Measurements from ENCODE around the gene SLC44A4.

SLC44A4 gene

GRCh38 chr6:31900917-31901414 lies 22.2 kb upstream of the SLC44A4 start:
- TF ChIP-seq CTCF (IDR thresholded peaks at IDR 0.05; ENCODE audit: low read depth, low read length, missing control alignments): no peak
- peak overlapping the region; percentile 50 for H3K4me3 ChIP-seq (replicated peaks; ENCODE audit: low read depth, low read length)
- DNase-seq (ENCODE audit: extremely low read depth, low read depth): no peak

- no peak for DNase-seq (ENCODE audit: extremely low read depth, low read depth)
- no peak overlapping the region for H3K4me3 ChIP-seq (replicated peaks; ENCODE audit: low read depth, low read length)
- no peak for TF ChIP-seq CTCF (IDR thresholded peaks at IDR 0.05; ENCODE audit: low read depth, low read length, missing control alignments)
Observed at GRCh38 chr6:31899882-31900722, 21.3 kb upstream of the SLC44A4 start.

- H3K4me3 ChIP-seq (replicated peaks; ENCODE audit: low read depth, low read length): peak overlapping the region; percentile 65; the same call in 1 of the 2 replicates
- no peak for DNase-seq (ENCODE audit: extremely low read depth, low read depth)
- no peak for TF ChIP-seq CTCF (IDR thresholded peaks at IDR 0.05; ENCODE audit: low read depth, low read length, missing control alignments)
Observed at GRCh38 chr6:31899215-31899614, 20.4 kb upstream of the SLC44A4 start.

DNA sequence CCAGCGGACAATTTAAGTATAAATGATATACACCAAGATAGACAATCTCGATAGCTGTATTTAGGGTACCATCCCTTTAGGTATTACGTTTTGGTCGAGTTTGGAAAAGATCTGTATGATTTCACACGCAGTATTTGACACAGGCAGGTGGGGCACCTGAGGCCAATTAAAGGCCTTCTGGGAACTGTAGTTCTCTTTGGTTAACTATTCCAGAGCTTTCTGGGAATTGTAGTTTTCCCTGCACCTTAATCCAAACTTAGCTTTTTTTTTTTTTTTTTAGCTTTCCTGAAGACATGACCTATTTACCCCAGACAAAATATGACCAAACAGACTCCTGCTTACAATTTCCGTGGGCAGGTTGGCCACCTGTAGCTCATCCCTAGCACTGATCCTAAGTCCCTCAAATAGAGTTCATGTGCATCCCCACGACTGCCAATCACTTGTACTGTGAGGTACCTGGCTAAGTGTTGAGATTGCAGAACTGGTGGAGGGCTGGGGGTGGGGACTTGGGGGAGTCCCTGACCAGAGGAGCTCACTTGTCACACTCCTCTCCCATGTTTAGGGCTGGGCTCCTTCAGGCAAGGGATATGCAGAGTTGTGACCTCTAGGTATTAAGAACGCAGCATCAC lies 19.7 kb upstream of the SLC44A4 start:
- no peak for TF ChIP-seq CTCF (IDR thresholded peaks at IDR 0.05; ENCODE audit: low read depth, low read length, missing control alignments)
- DNase-seq (ENCODE audit: extremely low read depth, low read depth): no peak
- H3K4me3 ChIP-seq (replicated peaks; ENCODE audit: low read depth, low read length): peak overlapping the region; percentile 65

GRCh38 chr6:31897612-31898382 lies 19.0 kb upstream of the SLC44A4 start, which contains the start of gene EHMT2:
TSS of gene EHMT2 (minus strand) at chr6:31897698. CDS start at chr6:31897677, 21 bp downstream.
- no peak for DNase-seq (ENCODE audit: extremely low read depth, low read depth)
- no peak for TF ChIP-seq CTCF (IDR thresholded peaks at IDR 0.05; ENCODE audit: low read depth, low read length, missing control alignments)
- peak within 1 kb of the TSS; percentile 65 for H3K4me3 ChIP-seq (replicated peaks; ENCODE audit: low read depth, low read length)

DNA sequence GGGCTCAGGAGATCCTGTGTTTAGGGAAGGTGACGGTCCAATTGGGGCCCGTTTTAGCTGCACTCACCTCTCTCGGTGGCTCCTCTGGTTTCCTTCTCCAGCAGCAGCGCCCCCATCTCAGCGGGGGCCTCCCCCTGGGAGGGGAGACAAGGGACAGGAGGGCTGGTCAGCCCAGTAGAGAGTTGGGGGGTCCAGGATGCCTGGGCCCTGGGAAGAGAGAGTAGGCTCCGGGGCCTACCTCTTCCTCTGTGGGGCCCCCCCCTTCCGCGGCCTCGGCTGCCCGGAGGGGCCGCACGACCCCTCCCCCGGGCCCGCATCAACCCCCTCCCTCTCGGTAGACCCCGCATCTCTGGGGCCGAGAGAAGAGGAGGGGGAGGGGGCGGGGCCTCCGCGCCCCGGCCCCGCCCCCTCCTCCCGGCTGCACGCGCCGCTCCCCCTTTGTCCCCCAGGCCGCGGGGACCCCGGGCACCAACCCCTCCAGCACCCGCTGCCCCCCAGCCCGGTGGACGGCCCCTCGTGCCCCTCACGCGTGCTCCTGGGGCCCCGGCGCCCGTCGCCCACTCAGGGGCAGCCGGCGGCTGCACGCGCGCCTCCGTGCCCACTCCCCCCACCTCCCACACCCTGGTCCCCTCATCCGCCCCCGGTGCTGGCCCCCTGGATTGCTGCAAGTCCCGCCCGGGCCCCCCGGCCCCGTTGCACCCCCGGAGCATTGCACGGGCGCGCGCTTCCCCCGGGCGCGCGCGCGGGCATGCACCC lies 18.2 kb upstream of the SLC44A4 start:
- TF ChIP-seq CTCF (IDR thresholded peaks at IDR 0.05; ENCODE audit: low read depth, low read length, missing control alignments): no peak
- DNase-seq (ENCODE audit: extremely low read depth, low read depth): no peak

More for the DNA sequence above, 18.2 kb upstream of the SLC44A4 start:
- H3K4me3 ChIP-seq (replicated peaks; ENCODE audit: low read depth, low read length): peak overlapping the region; percentile 65
